GM18526 (cell line): ENCODE data around the gene LRMDA.

Source experiments
- POLR2A ChIP-seq: IDR thresholded peaks from 3 replicates; pipeline ENCODE4 v1.6.1; 2011; ENCODE audit not compliant: insufficient read length; ENCODE audit errors: extremely low read depth

The LRMDA gene

DNA sequence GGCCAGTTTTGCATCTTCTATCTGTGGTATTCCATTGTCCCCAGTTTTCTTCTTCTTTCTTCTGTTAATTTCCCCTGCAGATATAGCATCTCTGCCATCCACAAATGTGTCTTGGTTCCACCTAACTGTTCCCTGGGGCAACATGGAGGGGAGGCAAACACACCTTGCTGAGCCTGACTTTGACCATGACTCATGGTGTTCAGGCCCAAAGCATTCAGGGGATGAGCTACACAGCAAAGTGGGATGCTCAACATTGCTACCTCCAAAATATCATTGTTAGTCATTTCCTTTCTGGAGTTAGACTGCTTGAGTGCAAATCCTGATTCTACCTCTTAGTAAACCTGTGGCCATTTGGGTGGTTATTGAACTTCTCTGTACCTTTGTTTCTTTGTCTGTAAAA is 542.7 kb downstream of the LRMDA start:
- TF ChIP-seq POLR2A, result no peak

DNA sequence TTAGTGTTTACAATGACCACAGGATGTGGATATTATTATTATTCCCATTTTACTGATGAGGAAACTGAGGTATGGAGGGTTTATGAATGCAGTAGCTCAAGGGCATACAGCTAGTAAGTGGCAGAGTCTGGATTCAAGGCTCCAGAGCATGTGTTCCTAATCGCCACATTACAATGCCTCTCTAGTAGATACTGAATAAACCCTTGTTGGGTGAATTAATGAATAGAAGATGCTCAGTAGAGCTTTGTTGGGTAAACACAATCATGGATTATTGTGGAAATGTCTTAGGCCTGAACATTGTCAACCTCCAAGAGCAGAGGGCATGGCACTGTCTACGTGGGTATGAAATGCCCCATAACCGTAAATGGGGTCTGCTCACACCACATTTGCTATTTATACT is 545.3 kb downstream of the LRMDA start:
- TF ChIP-seq POLR2A, result no peak

DNA sequence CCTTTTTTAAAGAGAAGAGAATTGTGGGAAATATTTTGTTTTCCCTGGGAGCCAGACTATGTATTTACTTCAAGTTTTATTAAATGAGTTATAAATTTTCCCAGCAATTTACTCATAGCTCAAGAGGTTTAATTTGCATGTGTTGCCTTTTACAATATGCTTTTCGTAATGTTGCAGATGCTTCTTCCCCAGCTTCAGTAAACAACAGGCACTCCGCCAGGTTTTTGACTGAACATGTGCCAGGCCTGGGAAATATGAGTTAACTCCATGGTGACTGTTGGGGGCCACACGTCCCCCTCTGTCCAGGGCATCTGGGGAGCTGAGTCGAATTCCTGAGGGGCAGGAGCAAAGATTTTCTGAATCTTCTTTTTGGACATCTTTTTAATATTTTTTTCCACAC is 545.7 kb downstream of the LRMDA start:
- no peak for TF ChIP-seq POLR2A

- TF ChIP-seq POLR2A, result no peak
Observed at GRCh38 chr10:75978213-75978612, 546.8 kb downstream of the LRMDA start.

DNA sequence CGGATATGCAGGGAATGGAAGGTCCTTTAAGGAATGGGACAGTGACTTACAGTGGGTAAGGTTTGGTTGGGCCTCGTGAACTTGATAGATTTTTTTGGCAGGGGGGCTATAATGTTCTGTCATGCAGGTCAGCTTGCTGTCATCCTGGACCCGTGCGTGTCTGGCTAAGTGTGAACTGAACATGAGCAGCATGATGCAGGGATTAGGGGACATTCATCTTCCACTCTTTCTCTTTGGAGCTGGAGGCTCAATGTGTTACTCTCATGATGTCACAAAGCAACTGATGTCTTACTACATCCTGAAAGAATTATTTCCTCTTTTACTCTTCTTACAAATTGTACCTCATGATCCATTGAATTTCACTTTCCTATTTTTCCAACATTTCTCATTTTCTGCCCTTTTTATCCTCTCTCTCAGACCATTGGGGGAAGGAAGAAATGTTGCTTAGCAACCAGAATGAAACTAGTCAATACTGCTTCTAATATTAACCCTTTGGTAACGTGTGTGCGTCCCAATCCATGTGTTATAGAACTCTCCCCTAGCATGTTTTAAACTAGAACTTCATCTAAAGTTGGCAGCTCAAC is 549.1 kb downstream of the LRMDA start:
- no peak for TF ChIP-seq POLR2A

DNA sequence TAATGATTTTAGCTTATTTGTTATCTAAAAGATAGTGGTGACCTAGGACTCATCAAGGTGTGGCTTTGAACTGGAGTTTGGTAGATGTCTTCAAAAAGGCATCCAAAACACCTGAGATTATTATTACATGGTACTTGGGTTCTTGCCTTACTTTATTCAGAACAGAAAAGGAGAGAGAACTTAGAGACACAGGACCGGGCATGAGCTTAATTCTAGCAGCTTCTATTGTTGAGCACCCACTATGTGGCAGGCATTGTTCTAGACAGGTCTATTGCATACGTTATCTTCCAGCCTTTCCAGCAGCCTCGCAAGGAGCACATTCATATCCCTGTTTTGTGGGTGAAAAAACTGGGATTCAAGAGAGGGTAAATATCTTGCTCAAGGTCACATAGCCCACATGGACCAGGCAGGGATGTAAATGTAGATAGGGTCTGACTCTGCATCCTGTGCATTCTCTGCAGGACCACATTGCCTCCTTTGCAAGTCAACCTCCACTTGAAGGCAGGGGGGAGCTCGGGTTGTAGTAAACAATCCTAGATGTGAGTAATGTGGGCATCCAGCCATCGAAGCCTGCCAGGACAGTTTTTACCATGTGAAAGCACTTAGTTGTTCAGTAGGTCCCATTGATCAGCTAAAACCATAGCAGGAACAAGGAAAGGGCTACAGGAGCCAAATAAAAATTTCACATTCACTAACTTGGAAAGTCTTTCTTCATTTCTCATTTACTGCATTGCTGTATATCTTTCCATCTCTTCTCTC is 551.4 kb downstream of the LRMDA start:
- no peak for TF ChIP-seq POLR2A

DNA sequence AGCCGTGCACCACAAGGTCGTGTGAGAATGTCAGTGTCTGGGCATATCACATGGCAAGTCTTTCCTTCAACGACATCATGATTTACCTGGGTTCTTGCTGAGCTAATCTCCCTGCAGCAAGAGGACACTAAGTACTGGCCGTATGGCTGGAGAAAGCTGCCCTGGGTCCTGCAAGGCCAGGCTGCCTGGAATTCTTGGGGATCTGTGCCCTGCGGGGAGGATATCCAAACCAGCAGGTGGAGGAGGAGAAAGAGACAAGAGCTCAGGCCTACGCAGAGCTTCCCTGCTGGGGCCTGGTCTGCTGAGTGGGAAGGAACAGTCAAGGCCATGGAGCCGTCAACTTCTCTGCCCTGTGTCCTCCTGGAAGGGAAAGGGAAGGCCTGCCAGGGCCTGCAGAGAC is 552.6 kb downstream of the LRMDA start:
- no peak for TF ChIP-seq POLR2A

- no peak for TF ChIP-seq POLR2A
Observed at GRCh38 chr10:75987616-75988015, 556.2 kb downstream of the LRMDA start.

DNA sequence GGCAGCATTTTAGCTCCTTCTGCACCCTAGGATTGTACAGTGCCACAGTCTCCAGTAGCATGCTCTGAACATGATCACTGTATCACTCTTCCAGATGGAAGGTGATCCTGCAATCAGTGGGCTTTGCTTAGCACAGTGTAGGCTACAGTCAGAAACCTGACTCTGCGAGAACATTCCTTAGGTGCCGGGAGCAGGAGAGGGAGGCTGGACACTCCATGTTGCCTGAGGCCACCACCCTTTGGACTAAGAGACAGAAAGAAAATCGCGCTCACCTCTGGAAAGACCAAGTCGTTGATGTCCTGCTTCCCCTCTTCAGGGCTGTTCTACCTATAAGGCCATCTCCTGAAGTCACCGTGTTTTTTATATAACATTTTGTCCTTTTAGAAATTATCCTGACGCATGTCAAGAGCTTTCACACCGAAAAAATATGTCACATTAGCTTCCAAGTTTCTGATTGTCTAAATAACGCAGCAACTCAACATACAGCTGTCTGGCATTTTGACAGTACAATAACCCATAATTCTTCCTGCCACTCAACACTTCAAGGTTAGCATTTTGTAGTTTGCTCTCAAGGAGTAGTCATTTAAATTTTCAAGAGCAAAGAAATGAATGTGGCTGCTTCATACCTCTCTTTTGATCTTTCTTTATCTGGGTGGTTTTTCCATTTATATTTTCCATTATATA is 563.1 kb downstream of the LRMDA start:
- no peak for TF ChIP-seq POLR2A

- no peak for TF ChIP-seq POLR2A
Observed at GRCh38 chr10:75995041-75995430, 563.6 kb downstream of the LRMDA start.

DNA sequence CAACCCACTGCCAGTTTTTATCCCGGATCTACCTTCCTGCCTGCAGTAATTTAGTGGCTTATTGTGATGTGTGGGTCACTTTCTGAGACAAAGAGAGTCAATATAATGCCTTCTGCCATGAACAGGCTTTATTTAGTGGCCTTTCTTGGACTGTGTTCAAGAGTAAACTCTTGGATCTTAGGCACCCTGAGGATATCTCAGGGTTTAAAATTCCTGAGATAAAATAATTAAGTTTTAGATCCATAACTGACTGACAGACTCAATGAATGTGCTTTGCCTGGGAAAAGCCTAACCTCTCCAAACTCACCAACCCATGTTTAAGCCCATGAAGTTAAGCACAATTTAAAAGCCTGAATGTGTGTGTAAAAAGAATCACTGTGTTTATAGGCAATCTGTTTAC is 564.3 kb downstream of the LRMDA start:
- TF ChIP-seq POLR2A, result no peak

- TF ChIP-seq POLR2A, result no peak
Observed at GRCh38 chr10:75999001-75999400, 567.6 kb downstream of the LRMDA start.

DNA sequence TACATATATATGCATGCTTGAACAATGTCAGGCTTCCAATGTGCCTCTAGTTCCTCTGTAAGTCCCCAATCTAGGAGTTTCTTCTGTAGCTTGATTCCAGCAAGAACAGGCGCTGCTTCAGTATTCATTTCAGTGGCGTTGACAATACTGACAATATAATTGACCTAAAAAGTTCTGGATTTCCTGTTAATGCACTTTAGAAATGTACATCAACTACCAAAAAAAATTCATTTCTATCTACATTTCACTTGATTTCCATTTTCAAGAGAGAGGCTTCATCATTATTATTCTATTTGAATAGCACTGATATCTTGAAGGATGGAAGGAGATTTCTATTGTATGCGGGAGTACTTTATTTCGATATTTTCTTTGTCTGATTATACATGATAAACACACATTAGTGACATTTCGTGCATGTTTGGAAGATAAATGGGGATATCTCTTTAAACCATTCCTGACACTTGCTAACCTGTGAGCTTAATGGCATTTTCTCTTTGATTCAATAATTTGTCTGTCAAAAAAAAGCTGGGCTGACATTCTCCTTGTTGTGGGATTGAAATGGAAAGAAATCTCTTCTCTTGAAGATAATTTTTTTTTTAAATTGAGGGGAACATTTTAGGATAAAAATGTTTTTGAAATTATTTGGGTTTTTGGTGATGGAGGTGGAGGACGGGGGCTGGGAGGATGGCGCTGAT is 568.2 kb downstream of the LRMDA start:
- TF ChIP-seq POLR2A, result no peak

DNA sequence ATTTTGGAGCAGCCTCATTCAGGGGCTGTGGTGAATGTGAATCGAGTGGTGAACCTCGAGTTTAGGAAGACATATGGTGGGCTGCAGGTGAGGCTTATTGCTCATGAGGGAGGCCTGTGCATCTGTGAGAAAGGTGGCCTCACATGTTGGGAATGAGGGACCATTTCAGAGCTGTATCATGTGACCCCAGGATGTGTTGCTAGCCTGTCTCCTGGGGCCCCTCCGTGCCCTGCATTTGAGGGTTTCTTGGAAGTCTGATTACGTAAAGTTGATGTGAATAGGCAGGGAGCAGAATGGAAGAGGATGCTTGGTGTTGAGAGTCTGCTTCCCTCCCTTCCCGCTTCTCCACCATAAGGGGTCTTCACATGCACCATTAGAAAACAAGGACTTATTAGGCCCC is 569.1 kb downstream of the LRMDA start:
- TF ChIP-seq POLR2A, result no peak

DNA sequence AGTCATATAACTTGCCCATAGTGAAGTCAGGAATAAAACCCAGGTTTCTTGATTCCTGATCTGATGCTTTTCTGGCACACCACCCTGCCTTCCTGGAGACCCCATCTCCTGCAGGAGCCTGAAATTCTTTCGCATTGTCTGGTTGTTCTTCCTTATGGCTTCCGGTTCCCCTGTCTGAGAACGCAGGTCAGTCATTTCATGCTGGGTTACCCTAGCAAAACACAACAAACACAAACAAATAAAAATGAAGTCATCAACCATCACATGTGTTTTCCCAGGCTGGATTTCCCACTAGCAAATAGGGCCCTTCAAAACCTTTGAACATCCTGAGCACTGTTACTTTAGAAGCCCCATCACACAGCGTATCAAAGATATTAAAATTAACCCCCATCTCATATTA is 569.6 kb downstream of the LRMDA start:
- TF ChIP-seq POLR2A, result no peak

GRCh38 chr10:76001461-76001860 is 570.0 kb downstream of the LRMDA start:
- TF ChIP-seq POLR2A, result no peak
